Neural progenitor cell (in vitro differentiated cells): Measurements from ENCODE around the gene TENT5A. TPM values are rescaled to one million over a fixed set of nuclear protein-coding genes. Genes with fewer than 3 reads are reported as not detected.

ENCODE experiments used
- DNase-seq: peaks from one replicate; pipeline ENCODE4 v3.0.0-alpha.2; 2016; ENCODE audit warnings: low spot score
- H2AFZ ChIP-seq: fragments of 200-600 bp; sonication (generic); replicated peaks from 2 replicates; pipeline ENCODE4 v1.6.1; 2016; ENCODE audit warnings: antibody characterized with exemption
- H3F3A ChIP-seq: fragments of 200-600 bp; sonication (generic); 2 replicates; pipeline ENCODE4 v1.6.1; 2016; ENCODE audit warnings: antibody characterized with exemption, low read depth
- H3K27ac ChIP-seq: fragments of 200-600 bp; sonication (generic); 2 replicates; pipeline ENCODE4 v1.5.1; 2016; ENCODE audit warnings: mild to moderate bottlenecking
- H3K27me3 ChIP-seq: fragments of 200-600 bp; sonication (generic); 2 replicates; pipeline ENCODE4 v1.6.1; 2016; ENCODE audit warnings: mild to moderate bottlenecking, moderate library complexity
- H3K36me3 ChIP-seq: fragments of 200-600 bp; sonication (generic); 2 replicates; pipeline ENCODE4 v1.5.1; 2016
- H3K4me1 ChIP-seq: fragments of 200-600 bp; sonication (generic); 2 replicates; pipeline ENCODE4 v1.6.1; 2016; ENCODE audit warnings: mixed run types
- H3K4me2 ChIP-seq: fragments of 200-600 bp; sonication (generic); 2 replicates; pipeline ENCODE4 v1.6.1; 2016
- H3K4me3 ChIP-seq: fragments of 200-600 bp; sonication (generic); 2 replicates; pipeline ENCODE4 v1.5.1; 2016
- H3K79me2 ChIP-seq: fragments of 200-600 bp; sonication (generic); 2 replicates; pipeline ENCODE4 v1.6.1; 2016; ENCODE audit warnings: low read depth
- H3K9ac ChIP-seq: fragments of 200-600 bp; sonication (generic); 2 replicates; pipeline ENCODE4 v1.6.1; 2016
- H3K9me3 ChIP-seq: fragments of 200-600 bp; sonication (generic); 2 replicates; pipeline ENCODE4 v1.5.1; 2016; ENCODE audit warnings: low read depth
- H4K20me1 ChIP-seq: fragments of 200-600 bp; sonication (generic); 2 replicates; pipeline ENCODE4 v1.6.1; 2016; ENCODE audit warnings: low read depth
- H3K27ac Mint-ChIP-seq: 3 replicates; pipeline ENCODE4 v1.8.0; 2021; ENCODE audit warnings: mixed read lengths
- H3K27me3 Mint-ChIP-seq: 2 replicates; pipeline ENCODE4 v1.8.0; 2022; ENCODE audit warnings: low read depth, mild to moderate bottlenecking, inconsistent platforms, moderate library complexity, mixed read lengths; ENCODE audit not compliant: insufficient read depth
- H3K36me3 Mint-ChIP-seq: 3 replicates; pipeline ENCODE4 v1.8.0; 2021; ENCODE audit warnings: mixed read lengths
- H3K4me1 Mint-ChIP-seq: 3 replicates; pipeline ENCODE4 v1.8.0; 2021; ENCODE audit warnings: mixed read lengths
- H3K4me3 Mint-ChIP-seq: 3 replicates; pipeline ENCODE4 v1.8.0; 2021; ENCODE audit warnings: mild to moderate bottlenecking, moderate library complexity, mixed read lengths
- H3K9me3 Mint-ChIP-seq: 3 replicates; pipeline ENCODE4 v1.8.0; 2020; ENCODE audit warnings: mixed read lengths
- EZH2 ChIP-seq: fragments of 200-600 bp; sonication (generic); IDR thresholded peaks from 2 replicates; pipeline ENCODE4 v1.6.1; 2017; ENCODE audit warnings: antibody characterized with exemption, mild to moderate bottlenecking, moderate library complexity
- EZH2phosphoT487 ChIP-seq: fragments of 200-600 bp; sonication (generic); IDR thresholded peaks from 2 replicates; pipeline ENCODE4 v1.6.1; 2017; ENCODE audit warnings: antibody characterized with exemption
- total RNA-seq: library from RNA; depleted of rRNA; stranded (reverse); fragments of >200 nt; gene quantifications from 2 replicates; pipeline ENCODE4 v1.2.3, GENCODE V29; 2015; ENCODE audit warnings: low replicate concordance
- TF ChIP-seq, protein P1 (sequence below): fragments of 200-600 bp; sonication (generic); IDR thresholded peaks from 2 replicates; pipeline ENCODE4 v1.5.1; 2017; ENCODE audit warnings: antibody characterized with exemption, mild to moderate bottlenecking

The TENT5A gene
- total RNA-seq, 1 donor from 2014 or later: 11.7 TPM

DNA sequence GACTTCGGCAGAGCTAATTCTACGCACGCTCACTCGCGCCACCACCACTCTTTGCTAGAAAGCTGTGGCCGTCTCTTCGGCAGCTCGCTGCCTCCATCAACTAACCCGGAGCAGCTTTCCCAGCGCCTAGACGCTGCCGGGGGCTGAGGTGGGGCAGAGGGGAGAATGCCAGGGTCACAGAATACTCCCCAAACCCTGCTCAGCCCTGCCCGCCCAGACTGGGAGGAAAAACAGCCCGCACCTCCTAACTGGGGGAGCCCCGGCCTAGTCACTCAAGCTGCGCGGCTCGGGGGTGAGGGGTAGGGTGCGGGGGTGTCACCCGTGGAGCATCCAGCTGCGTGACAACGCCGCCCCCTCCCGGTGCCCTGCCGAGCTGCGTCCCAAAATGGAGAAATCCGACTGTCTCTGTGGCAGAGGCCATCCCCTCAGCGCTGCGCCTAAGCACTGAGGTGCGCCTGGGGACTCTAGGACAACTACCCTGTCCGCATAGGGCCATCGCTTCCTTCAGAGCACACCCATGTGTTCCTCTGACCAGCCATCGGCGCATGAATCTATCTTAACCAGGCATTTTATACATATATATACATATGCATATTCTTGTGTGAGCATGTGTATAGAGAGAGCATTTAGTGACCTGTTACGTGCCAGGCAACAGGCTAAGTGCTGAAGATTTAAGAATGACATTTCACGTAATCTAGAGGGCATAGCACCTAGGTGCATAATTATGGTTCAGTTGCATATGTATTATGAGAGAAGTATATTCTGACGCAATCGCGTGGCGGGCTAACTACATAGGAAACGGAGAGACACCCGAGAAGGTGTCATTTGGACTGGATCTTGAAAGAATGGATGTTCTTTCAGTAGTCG lies 1.5 kb upstream of the TENT5A start:
- TF ChIP-seq EZH2phosphoT487 (no peak), EZH2 (peak; percentile 45)
- TF ChIP-seq, protein P1, sequence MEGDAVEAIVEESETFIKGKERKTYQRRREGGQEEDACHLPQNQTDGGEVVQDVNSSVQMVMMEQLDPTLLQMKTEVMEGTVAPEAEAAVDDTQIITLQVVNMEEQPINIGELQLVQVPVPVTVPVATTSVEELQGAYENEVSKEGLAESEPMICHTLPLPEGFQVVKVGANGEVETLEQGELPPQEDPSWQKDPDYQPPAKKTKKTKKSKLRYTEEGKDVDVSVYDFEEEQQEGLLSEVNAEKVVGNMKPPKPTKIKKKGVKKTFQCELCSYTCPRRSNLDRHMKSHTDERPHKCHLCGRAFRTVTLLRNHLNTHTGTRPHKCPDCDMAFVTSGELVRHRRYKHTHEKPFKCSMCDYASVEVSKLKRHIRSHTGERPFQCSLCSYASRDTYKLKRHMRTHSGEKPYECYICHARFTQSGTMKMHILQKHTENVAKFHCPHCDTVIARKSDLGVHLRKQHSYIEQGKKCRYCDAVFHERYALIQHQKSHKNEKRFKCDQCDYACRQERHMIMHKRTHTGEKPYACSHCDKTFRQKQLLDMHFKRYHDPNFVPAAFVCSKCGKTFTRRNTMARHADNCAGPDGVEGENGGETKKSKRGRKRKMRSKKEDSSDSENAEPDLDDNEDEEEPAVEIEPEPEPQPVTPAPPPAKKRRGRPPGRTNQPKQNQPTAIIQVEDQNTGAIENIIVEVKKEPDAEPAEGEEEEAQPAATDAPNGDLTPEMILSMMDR: peak; percentile 66
- Histone ChIP-seq H3K27ac (no peak overlapping the region), H3K36me3 (no peaks in the 10 kb centered on the region), H3F3A (peaks cover 27% of the 10 kb centered on the region), H3K79me2 (peaks cover 14% of the 10 kb centered on the region), H3K4me2 (peak overlapping the region; percentile 88), H3K4me1 (peaks cover 10% of the 10 kb centered on the region), H3K4me3 (peak overlapping the region; percentile 73), H3K9me3 (no peaks in the 10 kb centered on the region), H2AFZ (peak overlapping the region; percentile 92), H3K27me3 (peaks cover 35% of the 10 kb centered on the region), H3K9ac (no peak overlapping the region), H4K20me1 (peaks cover 11% of the 10 kb centered on the region)
- Mint-ChIP-seq H3K27me3 (no peaks in the 10 kb centered on the region), H3K9me3 (no peaks in the 10 kb centered on the region), H3K27ac (no peak overlapping the region), H3K4me3 (peak overlapping the region; percentile 95), H3K36me3 (peaks cover 7% of the 10 kb centered on the region), H3K4me1 (peaks cover 23% of the 10 kb centered on the region)
- DNase-seq: peak; percentile 79

DNA sequence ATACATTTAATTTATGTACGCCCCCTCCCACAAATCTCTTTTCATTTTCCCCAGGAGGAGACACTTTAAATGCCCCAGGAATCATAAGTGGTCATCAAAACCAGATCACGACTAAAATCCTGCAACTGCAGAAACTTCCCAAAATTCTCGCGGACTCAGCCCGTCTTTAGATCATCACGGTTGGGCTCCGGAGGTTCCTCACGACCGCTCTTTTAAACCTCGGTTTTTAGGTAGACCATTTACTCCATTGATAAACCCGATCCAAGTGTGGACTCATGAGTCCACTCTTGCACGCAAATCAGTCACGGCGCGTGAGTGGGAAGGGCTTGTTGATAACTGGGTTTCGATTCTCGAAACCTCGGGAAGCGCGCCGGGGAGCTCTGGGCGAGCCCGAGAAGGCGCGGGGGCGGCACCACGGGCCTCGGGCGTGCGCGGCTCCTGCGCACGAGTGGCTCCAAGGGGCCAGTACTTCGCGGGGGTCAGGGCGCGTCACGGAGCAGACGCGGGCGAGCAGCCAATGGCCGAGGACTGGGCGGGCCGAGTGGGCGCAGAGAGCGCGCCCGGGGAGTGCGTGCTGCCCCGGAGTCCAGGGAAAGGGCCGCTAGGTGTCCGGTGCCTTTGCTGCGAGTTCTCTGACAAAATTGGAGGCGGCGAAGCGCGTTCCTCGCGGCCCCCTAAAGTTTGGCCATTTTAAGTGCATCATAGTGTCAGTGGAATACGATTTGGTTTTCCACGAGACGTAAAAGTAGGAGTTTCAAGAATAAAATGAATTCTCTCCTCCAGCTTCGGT lies 635 bp upstream of the TENT5A start:
- Histone ChIP-seq H3K9me3 (no peaks in the 10 kb centered on the region), H3K9ac (no peak overlapping the region), H3K4me3 (peak overlapping the region; percentile 73), H3K4me2 (peak overlapping the region; percentile 88), H3K36me3 (no peaks in the 10 kb centered on the region), H3F3A (peaks cover 28% of the 10 kb centered on the region), H3K79me2 (peaks cover 19% of the 10 kb centered on the region), H3K27me3 (peaks cover 35% of the 10 kb centered on the region), H2AFZ (peak overlapping the region; percentile 92), H4K20me1 (peaks cover 14% of the 10 kb centered on the region), H3K27ac (no peak overlapping the region), H3K4me1 (peaks cover 18% of the 10 kb centered on the region)
- no peaks in the 10 kb centered on the region for H3K9me3 Mint-ChIP-seq
- peaks cover 23% of the 10 kb centered on the region for H3K4me1 Mint-ChIP-seq
- TF ChIP-seq, protein P1: no peak
- TF ChIP-seq EZH2 (no peak), EZH2phosphoT487 (no peak)
- peak; percentile 85 for DNase-seq
- peak overlapping the region; percentile 95 for H3K4me3 Mint-ChIP-seq
- peaks cover 7% of the 10 kb centered on the region for H3K36me3 Mint-ChIP-seq
- H3K27ac Mint-ChIP-seq: no peak overlapping the region
- no peaks in the 10 kb centered on the region for H3K27me3 Mint-ChIP-seq

DNA sequence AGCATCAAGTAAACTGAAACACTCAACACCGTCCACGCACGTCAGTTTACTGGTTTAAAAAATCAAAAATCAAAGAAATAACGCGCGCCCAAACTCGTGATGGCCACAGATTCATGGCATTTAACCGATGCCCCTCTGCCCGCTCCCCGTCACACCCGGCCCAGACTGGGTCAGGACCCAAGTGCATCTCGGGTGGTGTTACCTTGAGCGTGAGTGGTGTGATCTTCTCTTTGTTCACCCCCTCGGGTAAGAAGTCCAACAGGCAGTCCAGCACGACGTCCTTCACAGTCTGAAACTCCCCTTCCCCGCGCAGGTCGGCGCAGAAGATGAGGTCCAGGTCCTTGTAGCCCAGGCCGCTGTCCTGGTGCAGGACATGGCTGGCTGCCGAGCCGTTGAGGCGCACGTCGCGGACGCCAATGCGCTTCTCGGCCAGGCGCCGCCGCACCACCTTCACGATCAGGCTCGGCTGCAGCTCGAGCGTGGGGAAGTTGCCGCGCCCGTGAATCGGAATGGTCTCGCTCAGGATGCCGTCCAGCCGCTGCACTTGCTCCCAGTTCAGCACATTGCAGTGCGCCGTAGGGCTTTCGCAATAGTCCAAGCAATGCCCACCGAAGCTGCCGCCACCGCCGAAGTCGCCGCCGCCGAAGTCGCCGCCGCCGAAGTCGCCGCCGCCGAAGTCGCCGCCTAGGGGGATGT lies 945 bp downstream of the TENT5A start:
- no peaks in the 10 kb centered on the region for H3K27me3 Mint-ChIP-seq
- Histone ChIP-seq H3K4me2 (peak overlapping the region; percentile 88), H3K79me2 (peaks cover 19% of the 10 kb centered on the region), H3K27ac (no peak overlapping the region), H3K9me3 (no peaks in the 10 kb centered on the region), H3K36me3 (no peaks in the 10 kb centered on the region), H3K27me3 (peaks cover 35% of the 10 kb centered on the region), H2AFZ (peak overlapping the region; percentile 88), H3K4me3 (peak overlapping the region; percentile 73), H3K9ac (no peak overlapping the region), H3K4me1 (peaks cover 32% of the 10 kb centered on the region), H4K20me1 (peaks cover 21% of the 10 kb centered on the region), H3F3A (peaks cover 41% of the 10 kb centered on the region)
- H3K36me3 Mint-ChIP-seq: peaks cover 7% of the 10 kb centered on the region
- H3K9me3 Mint-ChIP-seq: no peaks in the 10 kb centered on the region
- H3K4me3 Mint-ChIP-seq: peak overlapping the region; percentile 95
- TF ChIP-seq, protein P1: no peak
- TF ChIP-seq EZH2phosphoT487 (peak; percentile 43), EZH2 (peak; percentile 33)
- H3K27ac Mint-ChIP-seq: peak overlapping the region; percentile 46
- H3K4me1 Mint-ChIP-seq: peaks cover 27% of the 10 kb centered on the region
- peak; percentile 62 for DNase-seq
